K562 (cell line): Measurements from ENCODE around the gene COLQ. TPM values are rescaled to one million over a fixed set of nuclear protein-coding genes. Genes with fewer than 3 reads are reported as not detected.
A peak's percentile ranks its signal among the peaks of the same experiment; 100 is the strongest.

Experiments
- ATAC-seq: fragments of 200-7000 bp; cut with Tn5 transposase; 3 replicates; pipeline ENCODE4 v1.9.1; 2020; ENCODE audit warnings: moderate library complexity
- BruUV-seq: library from RNA; stranded (reverse); fragments of 400-500 nt; replicated peaks from 2 replicates; lab custom pipeline; 2021; lab: Mats Ljungman, UMichigan
- CTCF ChIA-PET: fragments of 300-600 bp; formaldehyde crosslinking; extraction: SDS; loops from one replicate; lab custom pipeline; 2021; ENCODE audit warnings: low intra/inter-chr PET ratio; lab: Yijun Ruan, JAX
- POLR2A ChIA-PET: fragments of 300-600, 350-650 bp; sonication (Branson Sonifier 250); formaldehyde crosslinking; extraction: SDS; loops from one replicate; lab custom pipeline; 2021; ENCODE audit warnings: antibody characterized with exemption, inconsistent platforms; lab: Yijun Ruan, JAX
- DNase-seq, 4 experiments: peaks; one replicate each; pipeline versions ENCODE4 v3.0.0 to v3.0.0-alpha.2; 2011 to 2018; ENCODE audit warnings: low spot score in 3 of 4, mixed read lengths in 3 of 4; ENCODE audit errors: extremely low read depth in 1 of 4
- FAIRE-seq: peaks from 2 replicates; lab custom pipeline; 2011; peaks lifted over from hg19 to GRCh38; lab: Jason Lieb, UNC
- H2AFZ ChIP-seq: 2 replicates; pipeline ENCODE4 v1.6.0; 2011; ENCODE audit warnings: low read depth, low read length, control low read depth, inconsistent platforms
- H3K27ac ChIP-seq: fragments of 200-600 bp; 3 replicates; pipeline ENCODE4 v1.8.0; 2011; ENCODE audit warnings: low read depth, mild to moderate bottlenecking, control low read depth, inconsistent platforms, low read length, moderate library complexity, mixed read lengths; ENCODE audit errors: extremely low read depth
- H3K27me3 ChIP-seq, 2 experiments: fragments of 300-600 bp in 1 of 2; 2 replicates in 1 of 2; 3 replicates in 1 of 2; pipeline versions ENCODE4 v1.6.0 to v1.8.0; 2011; ENCODE audit warnings: inconsistent platforms in 2 of 2, low read length in 2 of 2, mild to moderate bottlenecking in 1 of 2, mixed read lengths in 1 of 2, moderate library complexity in 1 of 2; ENCODE audit not compliant: control insufficient read depth in 2 of 2, insufficient read depth in 2 of 2
- H3K36me3 ChIP-seq: fragments of 300-600 bp; 3 replicates; pipeline ENCODE4 v1.8.0; 2011; ENCODE audit warnings: mild to moderate bottlenecking, low read length, inconsistent platforms; ENCODE audit not compliant: control insufficient read depth, insufficient read depth
- H3K4me1 ChIP-seq, 2 experiments: fragments of 200-600 bp in 1 of 2; replicated peaks in 1 of 2; 2 replicates in 1 of 2; 3 replicates in 1 of 2; pipeline versions ENCODE4 v1.5.1 to v1.8.0; 2011; ENCODE audit warnings: inconsistent platforms in 2 of 2, low read length in 2 of 2, mild to moderate bottlenecking in 1 of 2, mixed read lengths in 1 of 2, moderate library complexity in 1 of 2; ENCODE audit not compliant: control insufficient read depth in 2 of 2, insufficient read depth in 2 of 2
- H3K4me2 ChIP-seq: 2 replicates; pipeline ENCODE4 v1.6.1; 2011; ENCODE audit warnings: low read length, control low read depth, inconsistent platforms, mixed read lengths; ENCODE audit not compliant: insufficient read depth
- H3K4me3 ChIP-seq: fragments of 200-600 bp; sonication (generic), shearing (Covaris generic); 2 replicates; pipeline ENCODE4 v1.5.1; 2016; ENCODE audit warnings: control low read depth, inconsistent platforms
- H3K79me2 ChIP-seq: fragments of 200-600 bp; 3 replicates; pipeline ENCODE4 v1.8.0; 2011; ENCODE audit warnings: low read length, inconsistent platforms; ENCODE audit not compliant: control insufficient read depth, insufficient read depth
- H3K9ac ChIP-seq, 2 experiments: 2 replicates each; pipeline versions ENCODE4 v1.6.0 to v1.6.1; 2011; ENCODE audit warnings: low read depth in 2 of 2, low read length in 2 of 2, control low read depth in 1 of 2, inconsistent platforms in 1 of 2, mild to moderate bottlenecking in 1 of 2, mixed read lengths in 1 of 2; ENCODE audit not compliant: insufficient read depth in 1 of 2
- H3K9me1 ChIP-seq: one replicate; pipeline ENCODE4 v1.6.0; 2011; ENCODE audit warnings: inconsistent platforms, mild to moderate bottlenecking, low read length, moderate library complexity; ENCODE audit not compliant: control insufficient read depth, insufficient read depth
- H3K9me3 ChIP-seq: replicated peaks from 2 replicates; pipeline ENCODE4 v1.5.1; 2011; ENCODE audit warnings: low read depth, low read length, inconsistent platforms; ENCODE audit not compliant: control insufficient read depth, insufficient read depth
- H4K20me1 ChIP-seq: replicated peaks from 2 replicates; pipeline ENCODE4 v1.6.1; 2011; ENCODE audit warnings: low read length, inconsistent platforms, mixed read lengths; ENCODE audit not compliant: control insufficient read depth, insufficient read depth
- BCOR ChIP-seq: fragments of 450-650 bp; IDR thresholded peaks from 2 replicates; pipeline ENCODE4 v1.6.1; 2016
- EP400 ChIP-seq: fragments of 450-650 bp; IDR thresholded peaks from 2 replicates; pipeline ENCODE4 v1.6.1; 2017; ENCODE audit warnings: antibody characterized with exemption, mild to moderate bottlenecking, moderate library complexity
- ETS2 ChIP-seq: IDR thresholded peaks from 2 replicates; pipeline ENCODE4 v1.6.1; 2016; ENCODE audit warnings: borderline replicate concordance, missing genetic modification characterization, mild to moderate bottlenecking, moderate library complexity, missing compliant biosample characterization; ENCODE audit not compliant: poor library complexity, severe bottlenecking
- FOXM1 ChIP-seq, 2 experiments: fragments of 450-650 bp in 1 of 2; sonication (generic) in 1 of 2; formaldehyde crosslinking in 1 of 2; IDR thresholded peaks; 2 replicates each; pipeline versions ENCODE4 v1.6.1 to v1.9.0; 2017 to 2022; ENCODE audit warnings: low read depth in 2 of 2, mild to moderate bottlenecking in 2 of 2, missing genetic modification reagents in 1 of 2, moderate library complexity in 1 of 2
- GTF2F1 ChIP-seq: IDR thresholded peaks from 2 replicates; pipeline ENCODE4 v1.6.1; 2011; ENCODE audit warnings: low read depth, low read length, improper control_type of control experiment
- JUNB ChIP-seq: fragments of 450-650 bp; formaldehyde crosslinking; conservative IDR thresholded peaks from 2 replicates; pipeline ENCODE4 v1.4.0; 2020; ENCODE audit warnings: mild to moderate bottlenecking
- MCM3 ChIP-seq: fragments of 450-650 bp; IDR thresholded peaks from 2 replicates; pipeline ENCODE4 v1.6.1; 2016
- NR2C2 ChIP-seq, 2 experiments: fragments of 200-800 bp in 1 of 2; sonication (Bioruptor generic) in 1 of 2; sonication (generic) in 1 of 2; formaldehyde crosslinking in 1 of 2; IDR thresholded peaks; 2 replicates each; pipeline versions ENCODE4 v1.6.1 to v1.8.0; 2016 to 2022; ENCODE audit warnings: mild to moderate bottlenecking in 1 of 2, missing compliant biosample characterization in 1 of 2, missing genetic modification characterization in 1 of 2, missing genetic modification reagents in 1 of 2
- PHB2 ChIP-seq: fragments of 450-650 bp; IDR thresholded peaks from 2 replicates; pipeline ENCODE4 v1.6.1; 2017; ENCODE audit warnings: low read depth
- POLR2A ChIP-seq: fragments of 450-650 bp; conservative IDR thresholded peaks from 2 replicates; pipeline ENCODE4 v1.6.1; 2016
- TAF1 ChIP-seq: IDR thresholded peaks from 2 replicates; pipeline ENCODE4 v1.6.1; 2011; ENCODE audit warnings: mild to moderate bottlenecking, low read length, moderate library complexity; ENCODE audit not compliant: insufficient read depth, control insufficient read depth, severe bottlenecking; ENCODE audit errors: extremely low read depth
- TRIM28 ChIP-seq: fragments of 450-650 bp; IDR thresholded peaks from 2 replicates; pipeline ENCODE4 v1.6.1; 2017
- ZNF224 ChIP-seq: sonication (generic); formaldehyde crosslinking; IDR thresholded peaks from 2 replicates; pipeline ENCODE4 v1.8.0; 2022; ENCODE audit warnings: mild to moderate bottlenecking, missing genetic modification reagents
- ZNF24 ChIP-seq: fragments of 450-650 bp; IDR thresholded peaks from 2 replicates; pipeline ENCODE4 v1.6.1; 2016
- ZNF253 ChIP-seq: fragments of 250-450 bp; sonication (Bioruptor Pico); conservative IDR thresholded peaks from 2 replicates; pipeline ENCODE4 v1.6.1; 2021; ENCODE audit warnings: mild to moderate bottlenecking
- in situ Hi-C: fragments of 300-500 bp; cut with MboI; formaldehyde crosslinking; loops from 4 replicates; pipeline ENCODE4 v1.15.0; 2018; ENCODE audit warnings: inconsistent platforms, mixed read lengths
- intact Hi-C: fragments of 100-400 bp; cut with micrococcal nuclease; formaldehyde crosslinking; loops from 2 replicates; pipeline ENCODE4 v1.14.2; 2022
- polyA plus RNA-seq, 8 experiments: library from polyadenylated mRNA; depleted of rRNA in 4 of 8; stranded (reverse) in 5 of 8; unstranded in 3 of 8; fragments of >200 nt; fragmentation: Nextera tagmentation in 2 of 8; fragmentation: Illumina TruSeq in 1 of 8; extraction: Ambion mirVana in 2 of 8; extraction: Trizol in 1 of 8; gene quantifications; 2 replicates each; pipeline versions ENCODE4 v1.2.1 to v1.2.3, GENCODE V29; 2011 to 2014; ENCODE audit warnings: inconsistent platforms in 1 of 8, missing spikeins in 1 of 8
- total RNA-seq, 7 experiments: library from RNA; depleted of rRNA in 6 of 7; stranded (reverse); fragments of >200 nt in 6 of 7; fragmentation: Illumina TruSeq in 2 of 7; extraction: Trizol in 2 of 7; gene quantifications; 2 replicates each; pipeline versions ENCODE4 v1.2.1 to v1.2.3, GENCODE V29; 2011 to 2021; ENCODE audit warnings: low replicate concordance in 1 of 7
- TF ChIP-seq, protein P1 (sequence below): fragments of 250-450 bp; sonication (Bioruptor Pico); IDR thresholded peaks from 2 replicates; pipeline ENCODE4 v1.5.1; 2021; ENCODE audit warnings: mild to moderate bottlenecking
- TF ChIP-seq, protein P2 (sequence below): fragments of 250-450 bp; sonication (Bioruptor Pico); IDR thresholded peaks from 2 replicates; pipeline ENCODE4 v1.8.0; 2022; ENCODE audit warnings: inconsistent platforms, mild to moderate bottlenecking, moderate library complexity, borderline replicate concordance
- TF ChIP-seq, protein P3 (sequence below): fragments of 250-450 bp; sonication (Bioruptor Pico); IDR thresholded peaks from 2 replicates; pipeline ENCODE4 v1.5.0; 2021; ENCODE audit warnings: mild to moderate bottlenecking, borderline replicate concordance

Gene COLQ
- total and polyA plus RNA-seq, 9 of the 15 experiments (the other 6 are each of a cell fraction or from before 2014, with no cell fraction given), result 0.04 to 0.36 (median 0.27) TPM; not detected in 4

DNA sequence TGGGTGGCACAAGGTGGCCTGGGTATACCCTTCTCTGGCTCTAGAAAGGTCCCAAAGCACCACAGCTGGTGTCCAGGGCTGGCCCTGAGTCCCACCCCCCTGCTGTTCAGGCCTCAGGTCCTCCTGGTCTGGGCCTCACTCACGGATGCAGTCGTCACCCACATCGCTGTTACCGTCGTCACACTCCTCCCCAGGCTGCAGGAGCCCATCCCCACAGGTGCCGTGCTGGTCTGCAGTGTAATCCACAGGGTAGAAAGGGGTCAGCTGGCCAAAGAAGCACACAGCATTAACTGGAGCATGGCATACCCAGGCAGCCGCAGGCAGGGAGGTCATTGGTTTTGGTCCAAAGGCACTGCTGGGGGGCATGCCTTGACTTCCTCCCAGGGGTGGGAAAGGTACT is 65.8 kb downstream of the COLQ start (continued):
- TF ChIP-seq, protein P1, sequence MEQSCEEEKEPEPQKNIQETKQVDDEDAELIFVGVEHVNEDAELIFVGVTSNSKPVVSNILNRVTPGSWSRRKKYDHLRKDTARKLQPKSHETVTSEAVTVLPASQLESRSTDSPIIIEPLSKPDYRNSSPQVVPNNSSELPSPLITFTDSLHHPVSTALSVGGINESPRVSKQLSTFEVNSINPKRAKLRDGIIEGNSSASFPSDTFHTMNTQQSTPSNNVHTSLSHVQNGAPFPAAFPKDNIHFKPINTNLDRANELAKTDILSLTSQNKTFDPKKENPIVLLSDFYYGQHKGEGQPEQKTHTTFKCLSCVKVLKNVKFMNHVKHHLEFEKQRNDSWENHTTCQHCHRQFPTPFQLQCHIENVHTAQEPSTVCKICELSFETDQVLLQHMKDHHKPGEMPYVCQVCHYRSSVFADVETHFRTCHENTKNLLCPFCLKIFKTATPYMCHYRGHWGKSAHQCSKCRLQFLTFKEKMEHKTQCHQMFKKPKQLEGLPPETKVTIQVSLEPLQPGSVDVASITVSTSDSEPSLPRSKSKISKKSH, result no peak
- TF ChIP-seq GTF2F1 (no peak), FOXM1 (IDR thresholded peaks at IDR 0.05; ENCODE audit: low read depth) (no peak), FOXM1 (CRISPR knock-in tag; IDR thresholded peaks at IDR 0.05; ENCODE audit: low read depth) (no peak), PHB2 (no peak), EP400 (no peak), ZNF224 (CRISPR knock-in tag) (no peak), ZNF253 (CRISPR knock-in tag) (no peak), TAF1 (no peak)

DNA sequence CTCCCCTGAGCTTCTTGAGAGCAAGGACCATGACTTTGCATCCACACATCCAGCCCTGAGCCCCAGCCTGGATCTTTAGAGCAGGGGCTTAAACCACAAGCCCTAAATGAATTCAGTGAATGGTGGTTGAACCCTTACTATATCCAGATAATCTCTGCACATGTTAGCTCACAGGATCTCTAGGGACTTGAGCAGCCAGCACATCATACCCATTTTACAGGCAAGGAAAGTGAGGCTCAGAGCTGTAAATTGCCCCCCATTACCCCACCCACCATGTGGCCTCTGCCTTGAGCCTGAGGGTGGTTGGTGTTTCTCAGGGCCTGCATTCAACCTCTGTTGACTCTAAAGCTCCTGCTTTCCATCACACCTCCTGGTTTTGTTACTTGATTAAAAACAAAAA is 66.5 kb downstream of the COLQ start:
- DNase-seq (no peak), ATAC-seq (no peak), FAIRE-seq (no peak)
- in situ Hi-C loops (no loop called here), intact Hi-C loops (no loop called here)
- no peak overlapping the region for H3K4me3 ChIP-seq
- no peaks in the 10 kb centered on the region for H3K9me3 ChIP-seq
- ChIA-PET POLR2A (interaction anchor here (0.9 to 1.9 kb wide), 2 partner anchors 12 kb away, joined by 3 to 8 read pairs; no protein-coding TSS in a partner anchor), CTCF (interaction anchor here (0.6 to 0.7 kb wide), 2 partner anchors 103 to 1566 kb away, joined by 3 read pairs; no protein-coding TSS in a partner anchor)
- BruUV-seq, result no TSS peak
- no peaks in the 10 kb centered on the region for H3K9me1 ChIP-seq
- H3K79me2 ChIP-seq, result no peaks in the 10 kb centered on the region
- no peak overlapping the region for H3K9ac ChIP-seq
- H3K4me2 ChIP-seq, result no peak overlapping the region
- H3K36me3 ChIP-seq, result no peaks in the 10 kb centered on the region
- no peak overlapping the region for H2AFZ ChIP-seq
- H3K27ac ChIP-seq, result no peak overlapping the region
- no peaks in the 10 kb centered on the region for H4K20me1 ChIP-seq
- H3K27me3 ChIP-seq, result peaks cover 2 to 10% of the 10 kb centered on the region in 2 experiments; a peak in 3 of 5 replicates
- 0 out of 5 replicates have a peak, but pooled peaks cover 0 to 3% of the 10 kb centered on the region in 2 experiments for H3K4me1 ChIP-seq
- TF ChIP-seq BCOR (peak; percentile 62), FOXM1 (IDR thresholded peaks at IDR 0.05; ENCODE audit: low read depth) (no peak), FOXM1 (CRISPR knock-in tag; IDR thresholded peaks at IDR 0.05; ENCODE audit: low read depth) (no peak), JUNB (CRISPR knock-in tag) (no peak), ETS2 (tag) (no peak), MCM3 (no peak), POLR2A (no peak), NR2C2 (CRISPR knock-in tag; IDR thresholded peaks at IDR 0.05) (no peak), NR2C2 (tag; IDR thresholded peaks at IDR 0.05) (no peak), ZNF24 (no peak), TRIM28 (no peak)
- TF ChIP-seq, protein P2, sequence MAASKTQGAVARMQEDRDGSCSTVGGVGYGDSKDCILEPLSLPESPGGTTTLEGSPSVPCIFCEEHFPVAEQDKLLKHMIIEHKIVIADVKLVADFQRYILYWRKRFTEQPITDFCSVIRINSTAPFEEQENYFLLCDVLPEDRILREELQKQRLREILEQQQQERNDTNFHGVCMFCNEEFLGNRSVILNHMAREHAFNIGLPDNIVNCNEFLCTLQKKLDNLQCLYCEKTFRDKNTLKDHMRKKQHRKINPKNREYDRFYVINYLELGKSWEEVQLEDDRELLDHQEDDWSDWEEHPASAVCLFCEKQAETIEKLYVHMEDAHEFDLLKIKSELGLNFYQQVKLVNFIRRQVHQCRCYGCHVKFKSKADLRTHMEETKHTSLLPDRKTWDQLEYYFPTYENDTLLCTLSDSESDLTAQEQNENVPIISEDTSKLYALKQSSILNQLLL, result no peak
- TF ChIP-seq, protein P3, sequence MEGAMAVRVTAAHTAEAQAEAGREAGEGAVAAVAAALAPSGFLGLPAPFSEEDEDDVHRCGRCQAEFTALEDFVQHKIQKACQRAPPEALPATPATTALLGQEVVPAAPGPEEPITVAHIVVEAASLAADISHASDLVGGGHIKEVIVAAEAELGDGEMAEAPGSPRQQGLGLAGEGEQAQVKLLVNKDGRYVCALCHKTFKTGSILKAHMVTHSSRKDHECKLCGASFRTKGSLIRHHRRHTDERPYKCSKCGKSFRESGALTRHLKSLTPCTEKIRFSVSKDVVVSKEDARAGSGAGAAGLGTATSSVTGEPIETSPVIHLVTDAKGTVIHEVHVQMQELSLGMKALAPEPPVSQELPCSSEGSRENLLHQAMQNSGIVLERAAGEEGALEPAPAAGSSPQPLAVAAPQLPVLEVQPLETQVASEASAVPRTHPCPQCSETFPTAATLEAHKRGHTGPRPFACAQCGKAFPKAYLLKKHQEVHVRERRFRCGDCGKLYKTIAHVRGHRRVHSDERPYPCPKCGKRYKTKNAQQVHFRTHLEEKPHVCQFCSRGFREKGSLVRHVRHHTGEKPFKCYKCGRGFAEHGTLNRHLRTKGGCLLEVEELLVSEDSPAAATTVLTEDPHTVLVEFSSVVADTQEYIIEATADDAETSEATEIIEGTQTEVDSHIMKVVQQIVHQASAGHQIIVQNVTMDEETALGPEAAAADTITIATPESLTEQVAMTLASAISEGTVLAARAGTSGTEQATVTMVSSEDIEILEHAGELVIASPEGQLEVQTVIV (CRISPR knock-in tag), result no peak
